ENCODE results near the gene BAIAP2L2. TPM values are rescaled to one million over a fixed set of nuclear protein-coding genes. Genes with fewer than 3 reads are reported as not detected.

BAIAP2L2 gene
- polyA plus RNA-seq, 2 of the 4 experiments (the other 2 are of a cell fraction): 3.5 to 4.7 TPM

- TF ChIP-seq, protein P1, sequence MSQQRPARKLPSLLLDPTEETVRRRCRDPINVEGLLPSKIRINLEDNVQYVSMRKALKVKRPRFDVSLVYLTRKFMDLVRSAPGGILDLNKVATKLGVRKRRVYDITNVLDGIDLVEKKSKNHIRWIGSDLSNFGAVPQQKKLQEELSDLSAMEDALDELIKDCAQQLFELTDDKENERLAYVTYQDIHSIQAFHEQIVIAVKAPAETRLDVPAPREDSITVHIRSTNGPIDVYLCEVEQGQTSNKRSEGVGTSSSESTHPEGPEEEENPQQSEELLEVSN (IDR thresholded peaks at IDR 0.05; ENCODE audit: borderline replicate concordance, low read depth): no peak
- no peak for TF ChIP-seq HOXB13 (CRISPR knock-in tag; IDR thresholded peaks at IDR 0.05; ENCODE audit: low read depth)
- TF ChIP-seq ATOH8 (CRISPR knock-in tag; IDR thresholded peaks at IDR 0.05; ENCODE audit: low read depth): no peak
- TF ChIP-seq JUNB (IDR thresholded peaks at IDR 0.05): no peak
Observed at GRCh38 chr22:38070250-38070921, 40.1 kb downstream of the BAIAP2L2 start (continued).

DNA sequence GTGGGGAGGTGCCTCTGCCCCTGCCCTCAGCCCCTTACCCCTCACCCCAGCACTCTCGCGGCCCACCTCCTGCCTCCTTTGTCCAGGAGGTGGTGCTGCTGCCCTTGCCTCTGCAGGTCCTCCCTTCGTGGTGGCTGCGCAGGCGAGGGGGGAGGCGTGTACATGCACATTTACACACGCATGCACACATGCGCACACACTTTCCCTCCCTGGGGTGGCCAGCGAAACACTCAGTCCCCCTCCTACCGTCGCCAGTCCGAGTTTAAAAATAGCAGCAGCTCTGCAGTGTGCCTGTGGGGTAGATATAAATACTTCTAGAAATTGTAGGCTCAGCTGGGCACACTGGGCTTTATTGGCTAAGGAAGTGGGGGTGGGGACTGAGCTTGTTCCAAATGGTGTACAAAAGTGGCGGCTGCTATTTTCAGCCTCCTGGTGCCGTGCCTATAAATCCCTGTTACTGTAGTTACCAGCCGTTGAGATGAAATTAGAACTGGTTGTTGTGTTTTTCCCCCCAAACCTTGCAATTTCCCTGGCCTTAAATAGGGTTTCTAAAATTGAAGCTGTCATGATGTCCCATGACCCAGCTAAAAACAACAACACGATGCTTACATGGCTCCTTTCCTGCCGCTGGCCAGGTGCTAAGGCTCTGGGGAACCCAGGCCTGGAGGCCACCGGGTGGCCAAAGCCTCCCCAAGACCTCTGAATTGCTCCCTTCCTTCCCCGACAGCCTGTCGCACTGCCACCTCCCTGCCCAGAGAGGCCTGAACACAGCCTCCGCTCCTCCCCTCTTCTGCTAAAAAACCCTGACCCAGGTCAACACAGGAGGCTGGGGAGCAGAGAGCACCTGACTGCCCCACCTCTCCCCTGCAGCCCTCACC lies 40.9 kb downstream of the BAIAP2L2 start:
- CTCF ChIA-PET: interaction anchor here (0.6 to 4.0 kb wide), 20 partner anchors 8 to 663 kb away, joined by 3 to 23 read pairs (median 3); partner anchors contain the start of genes BAIAP2L2 and PICK1
- TF ChIP-seq RAD21 (conservative IDR thresholded peaks at IDR 0.05 in 1 of 2, IDR thresholded peaks at IDR 0.05 in 1 of 2) (peak; percentile 66 to 67), SMC3 (IDR thresholded peaks at IDR 0.05) (peak; percentile 46; the same call in 1 of the 3 replicates), CTCF (IDR thresholded peaks at IDR 0.05) (peak; percentile 49), JUN (IDR thresholded peaks at IDR 0.05) (no peak)
- Histone ChIP-seq H3K4me3 (no peak overlapping the region), H3K9me3 (no peaks in the 10 kb centered on the region), H3K27ac (no peak overlapping the region), H3K4me1 (no peaks in the 10 kb centered on the region), H3K4me2 (no peak overlapping the region)
- peak in 1 of 2 experiments; percentile 45 for DNase-seq (ENCODE audit: low read depth in 1 of 2, low spot score in 1 of 2)
- POLR2A ChIA-PET: no interaction called here
- ATAC-seq: peak; percentile 58 to 83; a peak in 4 of 6 replicates
- no peak for FAIRE-seq
- WGBS (ENCODE audit: missing lambda C conversion rate): 68% methylated on average over 21 of the region's 21 CpGs

- TF ChIP-seq KDM1A (IDR thresholded peaks at IDR 0.05; ENCODE audit: low read depth): no peak
- TF ChIP-seq, protein P2, sequence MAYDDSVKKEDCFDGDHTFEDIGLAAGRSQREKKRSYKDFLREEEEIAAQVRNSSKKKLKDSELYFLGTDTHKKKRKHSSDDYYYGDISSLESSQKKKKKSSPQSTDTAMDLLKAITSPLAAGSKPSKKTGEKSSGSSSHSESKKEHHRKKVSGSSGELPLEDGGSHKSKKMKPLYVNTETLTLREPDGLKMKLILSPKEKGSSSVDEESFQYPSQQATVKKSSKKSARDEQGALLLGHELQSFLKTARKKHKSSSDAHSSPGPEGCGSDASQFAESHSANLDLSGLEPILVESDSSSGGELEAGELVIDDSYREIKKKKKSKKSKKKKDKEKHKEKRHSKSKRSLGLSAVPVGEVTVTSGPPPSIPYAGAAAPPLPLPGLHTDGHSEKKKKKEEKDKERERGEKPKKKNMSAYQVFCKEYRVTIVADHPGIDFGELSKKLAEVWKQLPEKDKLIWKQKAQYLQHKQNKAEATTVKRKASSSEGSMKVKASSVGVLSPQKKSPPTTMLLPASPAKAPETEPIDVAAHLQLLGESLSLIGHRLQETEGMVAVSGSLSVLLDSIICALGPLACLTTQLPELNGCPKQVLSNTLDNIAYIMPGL (CRISPR knock-in tag; IDR thresholded peaks at IDR 0.05; ENCODE audit: borderline replicate concordance): no peak
- TF ChIP-seq POLR2A (IDR thresholded peaks at IDR 0.05; ENCODE audit: low read length): no peak
- TF ChIP-seq, protein P3, sequence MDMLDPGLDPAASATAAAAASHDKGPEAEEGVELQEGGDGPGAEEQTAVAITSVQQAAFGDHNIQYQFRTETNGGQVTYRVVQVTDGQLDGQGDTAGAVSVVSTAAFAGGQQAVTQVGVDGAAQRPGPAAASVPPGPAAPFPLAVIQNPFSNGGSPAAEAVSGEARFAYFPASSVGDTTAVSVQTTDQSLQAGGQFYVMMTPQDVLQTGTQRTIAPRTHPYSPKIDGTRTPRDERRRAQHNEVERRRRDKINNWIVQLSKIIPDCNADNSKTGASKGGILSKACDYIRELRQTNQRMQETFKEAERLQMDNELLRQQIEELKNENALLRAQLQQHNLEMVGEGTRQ (IDR thresholded peaks at IDR 0.05): no peak
- no peak for TF ChIP-seq JUNB (IDR thresholded peaks at IDR 0.05)
- no peak for TF ChIP-seq FOSB (CRISPR knock-in tag; IDR thresholded peaks at IDR 0.05)
- no peak for TF ChIP-seq FOSL2 (IDR thresholded peaks at IDR 0.05)
- TF ChIP-seq FOSL2 (CRISPR knock-in tag; IDR thresholded peaks at IDR 0.05): no peak
- TF ChIP-seq HOXA7 (CRISPR knock-in tag; IDR thresholded peaks at IDR 0.05): no peak
- TF ChIP-seq BHLHE40 (IDR thresholded peaks at IDR 0.05; ENCODE audit: low read depth, low read length): no peak
- TF ChIP-seq CTCF (IDR thresholded peaks at IDR 0.05): no peak
- TF ChIP-seq SMC3 (IDR thresholded peaks at IDR 0.05): no peak
- TF ChIP-seq RARB (CRISPR knock-in tag; IDR thresholded peaks at IDR 0.05): no peak
- Histone ChIP-seq H3K4me2 (no peak overlapping the region), H3K9me3 (no peaks in the 10 kb centered on the region), H3K27ac (no peak overlapping the region), H3K4me1 (no peaks in the 10 kb centered on the region), H3K4me3 (no peak overlapping the region)
- WGBS (ENCODE audit: missing lambda C conversion rate): 90% methylated on average over 4 of the region's 13 CpGs
- ATAC-seq (peak in 1 of 2 experiments; percentile 12; a peak in 2 of 6 replicates), FAIRE-seq (no peak), DNase-seq (ENCODE audit: low read depth in 1 of 2, low spot score in 1 of 2) (no peak)
- POLR2A ChIA-PET: no interaction called here
- CTCF ChIA-PET: interaction anchor here (0.7 to 4.0 kb wide), 12 partner anchors 10 to 503 kb away, joined by 3 to 23 read pairs (median 7); partner anchors contain the start of genes BAIAP2L2 and PICK1
Observed at GRCh38 chr22:38068641-38069371, 41.7 kb downstream of the BAIAP2L2 start.

Measured in A549 (cell line).